GM20000 (cell line): Measurements from ENCODE around the gene HORMAD2.
"Not testable (repeated sequence)": the region's sequence is repeated elsewhere in the genome, so short reads cannot be mapped to it uniquely, and the experiment has no call there.

ENCODE experiments used
- DNase-seq: peaks from one replicate; pipeline ENCODE4 v3.0.0; 2012; ENCODE audit warnings: low spot score
- TF ChIP-seq, protein P1 (sequence below): IDR thresholded peaks from 2 replicates; pipeline ENCODE4 v1.5.1; 2012; ENCODE audit warnings: mild to moderate bottlenecking, control low read depth; ENCODE audit errors: extremely low read depth, missing control alignments

HORMAD2 gene

DNA sequence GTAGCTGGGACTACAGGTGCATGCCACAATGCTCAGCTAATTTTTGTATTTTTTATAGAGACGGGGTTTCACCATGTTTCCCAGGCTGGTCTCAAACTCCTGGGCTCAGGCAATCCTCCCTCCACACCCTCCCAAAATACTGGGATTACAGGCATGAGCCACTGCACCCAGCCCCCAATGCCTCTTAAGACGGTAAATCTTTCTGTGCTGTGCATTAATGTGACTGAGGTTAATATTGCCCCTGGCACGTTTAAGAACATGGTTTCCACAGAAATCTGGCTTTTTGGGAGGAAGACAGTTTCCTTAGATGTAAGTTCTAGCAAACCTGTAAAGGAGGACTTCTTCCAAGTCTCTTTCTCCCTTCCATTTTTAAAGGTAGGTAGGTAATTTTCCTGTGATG is 6.1 kb upstream of the HORMAD2 start:
- DNase-seq, result no peak
- TF ChIP-seq, protein P1, sequence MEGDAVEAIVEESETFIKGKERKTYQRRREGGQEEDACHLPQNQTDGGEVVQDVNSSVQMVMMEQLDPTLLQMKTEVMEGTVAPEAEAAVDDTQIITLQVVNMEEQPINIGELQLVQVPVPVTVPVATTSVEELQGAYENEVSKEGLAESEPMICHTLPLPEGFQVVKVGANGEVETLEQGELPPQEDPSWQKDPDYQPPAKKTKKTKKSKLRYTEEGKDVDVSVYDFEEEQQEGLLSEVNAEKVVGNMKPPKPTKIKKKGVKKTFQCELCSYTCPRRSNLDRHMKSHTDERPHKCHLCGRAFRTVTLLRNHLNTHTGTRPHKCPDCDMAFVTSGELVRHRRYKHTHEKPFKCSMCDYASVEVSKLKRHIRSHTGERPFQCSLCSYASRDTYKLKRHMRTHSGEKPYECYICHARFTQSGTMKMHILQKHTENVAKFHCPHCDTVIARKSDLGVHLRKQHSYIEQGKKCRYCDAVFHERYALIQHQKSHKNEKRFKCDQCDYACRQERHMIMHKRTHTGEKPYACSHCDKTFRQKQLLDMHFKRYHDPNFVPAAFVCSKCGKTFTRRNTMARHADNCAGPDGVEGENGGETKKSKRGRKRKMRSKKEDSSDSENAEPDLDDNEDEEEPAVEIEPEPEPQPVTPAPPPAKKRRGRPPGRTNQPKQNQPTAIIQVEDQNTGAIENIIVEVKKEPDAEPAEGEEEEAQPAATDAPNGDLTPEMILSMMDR, result no peak

DNA sequence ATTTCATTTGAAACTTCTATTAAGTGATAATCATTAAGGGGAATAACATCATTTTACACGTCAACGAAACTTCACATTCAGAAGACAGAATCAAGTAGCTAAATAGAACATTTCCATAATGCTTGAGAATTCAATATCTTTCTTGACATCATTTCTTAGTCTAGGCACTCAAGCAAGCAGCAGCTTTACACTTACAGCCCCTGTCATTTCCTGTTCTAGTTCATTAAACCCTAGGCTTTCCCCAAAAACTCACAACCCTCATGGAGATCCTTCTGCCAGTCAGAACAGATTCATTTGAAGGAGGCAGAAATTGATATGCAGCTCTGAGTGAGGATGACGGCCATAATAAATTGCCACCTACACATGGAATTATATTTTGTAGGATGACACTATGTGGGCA is 5.3 kb upstream of the HORMAD2 start:
- TF ChIP-seq, protein P1, result no peak
- no peak for DNase-seq

- DNase-seq, result no peak
- TF ChIP-seq, protein P1, result no peak
These were observed 2.9 kb upstream of the HORMAD2 start for GRCh38 chr22:30077279-30077880.

DNA sequence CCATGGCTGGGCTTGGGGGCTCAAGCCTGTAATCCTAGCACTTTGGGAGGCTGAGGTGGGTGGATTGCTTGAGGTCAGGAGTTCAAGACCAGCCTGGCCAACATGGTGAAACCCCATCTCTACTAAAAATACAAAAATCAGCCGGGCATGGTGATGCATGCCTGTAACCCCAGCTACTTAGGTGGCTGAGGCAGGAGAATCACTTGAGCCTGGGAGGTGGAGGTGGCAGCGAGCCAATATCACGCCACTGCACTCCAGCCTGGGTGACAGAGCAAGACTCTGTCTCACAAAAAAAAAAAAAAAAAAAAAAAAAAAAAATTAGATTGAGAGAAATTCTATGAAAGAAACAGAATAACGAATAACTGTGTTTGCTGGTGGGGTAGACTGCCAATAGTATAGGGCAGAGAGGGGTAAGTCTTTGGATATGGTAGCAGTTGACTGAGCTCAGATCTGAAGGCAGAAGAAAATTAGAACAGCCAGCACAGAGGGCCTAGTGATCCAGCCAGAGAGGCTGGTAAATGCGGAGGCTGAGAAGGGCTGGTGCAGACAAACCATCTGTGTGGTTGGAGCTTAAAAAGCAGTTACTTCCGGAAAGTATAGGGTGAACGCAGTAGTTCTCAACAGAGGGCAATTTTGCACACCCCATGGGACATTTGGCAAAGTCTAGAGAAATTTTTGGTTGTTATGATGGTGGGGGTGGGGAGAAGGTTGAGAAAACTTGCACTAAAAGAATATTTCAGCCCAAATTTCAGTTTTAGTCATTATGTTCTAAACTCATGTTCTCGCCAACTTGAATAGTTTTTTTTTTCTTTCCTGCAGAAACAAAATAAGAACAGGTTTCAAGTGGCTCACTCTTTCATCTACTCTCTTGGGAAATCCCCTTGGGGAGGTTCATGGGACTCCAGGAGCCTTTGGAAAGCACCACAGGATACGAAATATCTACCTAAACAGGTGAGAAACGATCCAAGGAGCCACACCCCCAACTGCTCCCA is 1.6 kb upstream of the HORMAD2 start:
- peak; percentile 56 for DNase-seq
- TF ChIP-seq, protein P1, result no peak

DNA sequence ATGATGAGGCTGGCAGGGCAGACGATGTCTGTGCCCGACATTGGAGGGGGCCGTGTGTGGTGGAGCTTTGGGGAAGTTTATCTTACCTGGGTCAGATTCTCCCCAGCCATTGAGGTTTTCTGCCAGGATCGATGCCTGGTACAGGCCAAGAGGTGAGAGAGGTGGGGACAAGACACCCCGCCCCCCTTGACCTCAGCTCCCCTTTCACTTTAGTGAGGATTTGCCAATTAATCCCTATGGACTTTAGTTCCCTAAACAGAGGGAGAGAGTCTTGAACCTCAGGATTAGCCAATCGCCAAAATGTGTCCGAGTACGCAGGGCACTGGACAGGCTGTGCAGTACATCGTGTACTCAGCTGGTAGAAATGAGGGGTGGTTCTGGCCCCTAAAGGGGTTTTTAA is 541 bp downstream of the HORMAD2 start:
- DNase-seq, result no peak
- TF ChIP-seq, protein P1, result no peak

DNA sequence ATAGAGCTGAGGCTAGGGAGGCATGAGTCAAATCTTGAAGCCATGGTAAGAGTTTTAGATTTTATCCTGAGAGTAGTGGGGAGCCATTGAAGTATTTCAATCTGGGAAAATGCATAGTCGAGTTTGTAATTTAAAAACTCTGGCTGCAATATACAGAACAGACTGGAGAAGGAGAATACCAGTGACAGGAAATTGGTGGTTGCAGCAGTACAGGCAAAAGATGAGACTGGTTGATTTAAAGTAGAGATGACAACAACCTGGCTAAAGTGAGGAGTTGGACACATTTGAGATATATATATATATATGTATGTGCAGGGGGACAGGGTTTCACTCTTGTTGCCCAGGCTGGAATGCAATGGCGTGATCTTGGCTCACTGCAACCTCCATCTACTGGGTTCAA is 6.2 kb downstream of the HORMAD2 start:
- no peak for DNase-seq
- TF ChIP-seq, protein P1, result no peak

- DNase-seq, result not testable (repeated sequence)
These were observed 6.8 kb downstream of the HORMAD2 start for GRCh38 chr22:30087037-30087436.
